Tibial artery (tissue), 4 donors: ENCODE data around the gene SCYGR1.

Experiments used
- DNase-seq, 2 donors: peaks; one replicate each; pipeline ENCODE4 v3.0.0-alpha.2; 2019
- H3K27ac ChIP-seq, 2 donors: fragments of 200-600 bp; sonication (generic) in 1 of 2; 1 replicate in 1 of 2; 2 replicates in 1 of 2; pipeline ENCODE4 v1.5.1; 2018 to 2019; ENCODE audit warnings: mild to moderate bottlenecking in 1 of 2
- H3K27me3 ChIP-seq, 2 donors: fragments of 200-600 bp; sonication (generic) in 1 of 2; one replicate each; pipeline versions ENCODE4 v1.5.1 to v1.6.0; 2016 to 2019
- H3K36me3 ChIP-seq, 3 donors: fragments of 200-600 bp; sonication (generic) in 2 of 3; one replicate each; pipeline ENCODE4 v1.5.1; 2016 to 2019; ENCODE audit warnings: mild to moderate bottlenecking in 2 of 3
- H3K4me1 ChIP-seq, 4 donors: fragments of 200-600 bp; sonication (generic) in 2 of 4; 1 replicate in 3 of 4; 2 replicates in 1 of 4; pipeline ENCODE4 v1.5.1; 2016 to 2019
- H3K4me3 ChIP-seq, 2 donors: fragments of 200-600 bp; sonication (generic) in 1 of 2; 1 replicate in 1 of 2; 2 replicates in 1 of 2; pipeline ENCODE4 v1.5.1; 2018 to 2019; ENCODE audit warnings: mild to moderate bottlenecking in 2 of 2
- H3K9me3 ChIP-seq, 3 donors: fragments of 200-600 bp; sonication (generic) in 1 of 3; one replicate each; pipeline ENCODE4 v1.5.1; 2016 to 2019
- CTCF ChIP-seq, 2 experiments: fragments of 200-600 bp in 1 of 2; fragments of 450-650 bp in 1 of 2; IDR thresholded peaks; one replicate each; pipeline ENCODE4 v1.5.1; 2017 to 2019; ENCODE audit warnings: antibody characterized with exemption in 2 of 2, mild to moderate bottlenecking in 1 of 2, moderate library complexity in 1 of 2
- intact Hi-C: fragments of 100-400 bp; cut with DNase I; formaldehyde crosslinking; loops from one replicate; pipeline ENCODE4 v1.15.0; 2023; ENCODE audit warnings: low total_unique reads

The SCYGR1 gene

GRCh38 chr2:227401550-227401949, 13.8 kb upstream of the SCYGR1 start:
- Histone ChIP-seq H3K4me1 (peaks cover 0 to 9% (median 7%) of the 10 kb centered on the region in 4 donors), H3K4me3 (no peak overlapping the region), H3K9me3 (no peaks in the 10 kb centered on the region), H3K36me3 (no peaks in the 10 kb centered on the region), H3K27me3 (no peaks in the 10 kb centered on the region), H3K27ac (no peak overlapping the region)
- no peak for TF ChIP-seq CTCF (IDR thresholded peaks at IDR 0.05)
- DNase-seq: no peak
- intact Hi-C loops: loop anchor here (10.0 kb wide), 1 partner anchor 363 kb away; no protein-coding TSS in a partner anchor

- no peaks in the 10 kb centered on the region for H3K27me3 ChIP-seq
- H3K36me3 ChIP-seq: no peaks in the 10 kb centered on the region
- no peak overlapping the region for H3K4me3 ChIP-seq
- no peaks in the 10 kb centered on the region for H3K9me3 ChIP-seq
- TF ChIP-seq CTCF (IDR thresholded peaks at IDR 0.05): no peak
- H3K27ac ChIP-seq: no peak overlapping the region
- DNase-seq: no peak
- no peaks in the 10 kb centered on the region for H3K4me1 ChIP-seq
- intact Hi-C loops: no loop called here
Observed at GRCh38 chr2:227398684-227399670, 11.2 kb upstream of the SCYGR1 start.

GRCh38 chr2:227397562-227397961, 9.8 kb upstream of the SCYGR1 start:
- TF ChIP-seq CTCF (IDR thresholded peaks at IDR 0.05): no peak
- Histone ChIP-seq H3K4me1 (no peaks in the 10 kb centered on the region), H3K27me3 (no peaks in the 10 kb centered on the region), H3K9me3 (no peaks in the 10 kb centered on the region), H3K4me3 (no peak overlapping the region), H3K36me3 (no peaks in the 10 kb centered on the region), H3K27ac (no peak overlapping the region)
- DNase-seq: no peak
- intact Hi-C loops: no loop called here

- Histone ChIP-seq H3K4me3 (no peak overlapping the region), H3K27me3 (no peaks in the 10 kb centered on the region), H3K4me1 (no peaks in the 10 kb centered on the region), H3K27ac (no peak overlapping the region), H3K9me3 (no peaks in the 10 kb centered on the region), H3K36me3 (no peaks in the 10 kb centered on the region)
- TF ChIP-seq CTCF (IDR thresholded peaks at IDR 0.05): no peak
- no peak for DNase-seq
- intact Hi-C loops: no loop called here
Observed at GRCh38 chr2:227395556-227395955, 7.8 kb upstream of the SCYGR1 start.

GRCh38 chr2:227394401-227394800, 6.7 kb upstream of the SCYGR1 start:
- Histone ChIP-seq H3K4me3 (no peak overlapping the region), H3K27me3 (no peaks in the 10 kb centered on the region), H3K36me3 (no peaks in the 10 kb centered on the region), H3K9me3 (no peaks in the 10 kb centered on the region), H3K4me1 (no peaks in the 10 kb centered on the region), H3K27ac (no peak overlapping the region)
- intact Hi-C loops: no loop called here
- no peak for DNase-seq
- no peak for TF ChIP-seq CTCF (IDR thresholded peaks at IDR 0.05)
